GM13976 (cell line): ENCODE measurements around the gene SLC40A1.

Source experiments
- DNase-seq: peaks from one replicate; pipeline ENCODE4 v3.0.0; 2012; ENCODE audit warnings: low spot score
- CTCF ChIP-seq: IDR thresholded peaks from 2 replicates; pipeline ENCODE4 v1.5.1; 2012; ENCODE audit warnings: borderline replicate concordance, mild to moderate bottlenecking; ENCODE audit not compliant: insufficient read depth; ENCODE audit errors: extremely low read depth, missing control alignments, control extremely low read depth
- in situ Hi-C: fragments of 300-500 bp; cut with MboI; formaldehyde crosslinking; loops from one replicate; pipeline ENCODE4 v1.12.0; 2022; ENCODE audit warnings: low sequenced_read_pairs, mixed read lengths, inconsistent platforms; ENCODE audit not compliant: unreplicated experiment

The SLC40A1 gene

GRCh38 chr2:189527041-189527750 lies 53.4 kb downstream of the SLC40A1 start:
- in situ Hi-C loops, result no loop called here
- DNase-seq, result no peak
- no peak for TF ChIP-seq CTCF

- no peak for DNase-seq
- in situ Hi-C loops, result no loop called here
- TF ChIP-seq CTCF, result no peak
Measured at GRCh38 chr2:189526241-189526640, 54.3 kb downstream of the SLC40A1 start.

DNA sequence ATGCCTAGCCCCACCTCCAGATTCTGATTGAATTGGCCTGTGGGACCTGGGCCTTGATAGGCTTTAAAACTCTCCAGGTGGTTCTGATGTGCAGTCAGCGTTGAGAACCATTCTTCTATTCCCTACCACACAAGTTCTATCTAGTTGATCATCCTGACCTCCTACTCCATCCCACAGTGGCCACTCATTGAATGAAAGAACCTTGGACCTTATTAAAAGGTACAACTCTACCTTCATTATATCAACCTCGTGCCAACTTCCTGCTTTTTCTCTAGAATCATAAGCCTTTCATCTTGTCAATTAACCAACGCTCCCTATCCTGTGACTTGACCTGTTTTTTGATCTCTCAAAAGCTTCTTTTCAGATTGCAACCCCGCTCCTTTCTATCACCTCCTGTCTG lies 55.8 kb downstream of the SLC40A1 start:
- TF ChIP-seq CTCF, result no peak
- DNase-seq, result no peak
- in situ Hi-C loops, result no loop called here

DNA sequence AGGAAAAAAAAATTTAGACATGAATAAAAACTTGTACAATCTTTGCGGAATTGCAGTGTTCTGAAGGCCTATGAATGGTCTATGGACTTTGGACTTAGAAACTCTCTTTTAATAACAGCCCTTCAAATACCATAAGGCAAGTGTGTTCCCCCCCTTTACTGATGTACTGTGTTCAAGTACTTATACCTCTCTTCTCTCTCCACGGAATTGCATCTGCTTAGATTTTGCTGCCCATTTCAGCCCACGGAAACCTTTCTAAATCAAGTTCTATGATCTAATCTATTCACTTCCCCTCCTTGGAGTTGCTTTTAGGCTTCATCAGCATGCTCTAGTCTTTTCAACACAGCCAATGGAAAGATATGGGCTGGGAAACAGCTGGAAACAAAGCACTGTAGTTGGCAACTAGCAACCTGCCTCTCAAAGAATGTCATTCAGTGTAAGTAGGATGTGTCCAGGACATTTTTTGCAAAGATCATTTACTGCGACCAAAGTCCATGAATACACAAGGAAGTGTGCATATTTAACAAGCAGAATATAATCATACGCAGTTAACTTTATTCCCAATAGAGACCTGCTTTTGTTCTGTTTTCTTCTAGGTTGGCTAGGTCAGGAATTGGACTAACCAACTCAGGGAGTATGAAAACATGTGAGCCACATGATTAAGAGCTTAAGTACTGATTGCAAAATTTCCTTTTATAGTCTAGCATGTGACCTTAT lies 58.0 kb downstream of the SLC40A1 start:
- TF ChIP-seq CTCF, result no peak
- in situ Hi-C loops, result no loop called here
- no peak for DNase-seq

GRCh38 chr2:189521699-189522434 lies 58.7 kb downstream of the SLC40A1 start:
- no peak for TF ChIP-seq CTCF
- no peak for DNase-seq
- in situ Hi-C loops, result no loop called here

- in situ Hi-C loops, result no loop called here
- no peak for DNase-seq
- TF ChIP-seq CTCF, result no peak
Measured at GRCh38 chr2:189519631-189520387, 60.8 kb downstream of the SLC40A1 start.
